A549 (cell line): ENCODE measurements around the gene PATJ.

Source experiments
- CTCF ChIP-seq: fragments of >200 bp; sonication (Bioruptor Twin); formaldehyde crosslinking; IDR thresholded peaks from 3 replicates; pipeline ENCODE4 v1.5.1; 2016
- FOSL2 ChIP-seq, 2 experiments: fragments of 450-650 bp in 1 of 2; fragments of >200 bp in 1 of 2; sonication (Bioruptor Twin) in 1 of 2; formaldehyde crosslinking; IDR thresholded peaks; 2 replicates each; pipeline versions ENCODE4 v1.5.0 to v1.6.1; 2016 to 2020; ENCODE audit warnings: mild to moderate bottlenecking in 1 of 2, moderate library complexity in 1 of 2
- JUNB ChIP-seq: fragments of >200 bp; sonication (Bioruptor Twin); formaldehyde crosslinking; IDR thresholded peaks from 2 replicates; pipeline ENCODE4 v1.6.1; 2016
- PBX3 ChIP-seq: IDR thresholded peaks from 2 replicates; pipeline ENCODE4 v1.6.1; 2012
- POLR2A ChIP-seq: IDR thresholded peaks from 2 replicates; pipeline ENCODE4 v1.6.1; 2012; ENCODE audit warnings: mild to moderate bottlenecking, low read length
- RCOR1 ChIP-seq: fragments of 150-350 bp; IDR thresholded peaks from 2 replicates; pipeline ENCODE4 v1.6.1; 2014; ENCODE audit warnings: antibody characterized with exemption, low read length, low read depth
- SREBF2 ChIP-seq: fragments of 450-650 bp; IDR thresholded peaks from 2 replicates; pipeline ENCODE4 v1.6.1; 2014; ENCODE audit warnings: mild to moderate bottlenecking, moderate library complexity

GRCh38 chr1:61907102-61907501 lies 164.8 kb downstream of the PATJ start:
- TF ChIP-seq SREBF2, result no peak
- no peak for TF ChIP-seq CTCF
- no peak for TF ChIP-seq RCOR1
- TF ChIP-seq POLR2A, result no peak
- no peak for TF ChIP-seq PBX3
- no peak for TF ChIP-seq FOSL2 (IDR thresholded peaks at IDR 0.05)
- no peak for TF ChIP-seq FOSL2 (CRISPR knock-in tag; IDR thresholded peaks at IDR 0.05)
- TF ChIP-seq JUNB, result no peak
